GM19240 (cell line): Measurements from ENCODE around the gene SLC9A2.

Experiments
- DNase-seq: peaks from one replicate; pipeline ENCODE4 v3.0.0; 2011; ENCODE audit warnings: low spot score; ENCODE audit not compliant: insufficient read length

The SLC9A2 gene

GRCh38 chr2:102618452-102619413 is 620 bp upstream of the SLC9A2 start:
- DNase-seq: no peak

- no peak for DNase-seq
Measured at GRCh38 chr2:102620332-102620731, 979 bp downstream of the SLC9A2 start.

GRCh38 chr2:102621630-102622029 is 2.3 kb downstream of the SLC9A2 start:
- no peak for DNase-seq

GRCh38 chr2:102622646-102623045 is 3.3 kb downstream of the SLC9A2 start:
- DNase-seq: no peak

GRCh38 chr2:102630458-102630857 is 11.1 kb downstream of the SLC9A2 start:
- DNase-seq: no peak

GRCh38 chr2:102632380-102633175 is 13.2 kb downstream of the SLC9A2 start:
- no peak for DNase-seq

GRCh38 chr2:102634831-102635241 is 15.5 kb downstream of the SLC9A2 start:
- DNase-seq: no peak

- DNase-seq: no peak
Measured at GRCh38 chr2:102635317-102635716, 16.0 kb downstream of the SLC9A2 start.

GRCh38 chr2:102636283-102636907 is 17.0 kb downstream of the SLC9A2 start:
- no peak for DNase-seq

- no peak for DNase-seq
Measured at GRCh38 chr2:102637358-102637757, 18.0 kb downstream of the SLC9A2 start.

- DNase-seq: no peak
Measured at GRCh38 chr2:102639429-102639828, 20.1 kb downstream of the SLC9A2 start.

GRCh38 chr2:102652126-102652525 is 32.8 kb downstream of the SLC9A2 start:
- DNase-seq: no peak

GRCh38 chr2:102657770-102658169 is 38.4 kb downstream of the SLC9A2 start:
- DNase-seq: no peak

- no peak for DNase-seq
Measured at GRCh38 chr2:102660070-102660469, 40.7 kb downstream of the SLC9A2 start.

GRCh38 chr2:102660574-102660973 is 41.2 kb downstream of the SLC9A2 start:
- no peak for DNase-seq

GRCh38 chr2:102661846-102662245 is 42.5 kb downstream of the SLC9A2 start:
- DNase-seq: no peak

- DNase-seq: no peak
Measured at GRCh38 chr2:102662833-102663232, 43.5 kb downstream of the SLC9A2 start.

GRCh38 chr2:102663381-102663780 is 44.0 kb downstream of the SLC9A2 start:
- no peak for DNase-seq

- DNase-seq: no peak
Measured at GRCh38 chr2:102664471-102664909, 45.1 kb downstream of the SLC9A2 start.

- no peak for DNase-seq
Measured at GRCh38 chr2:102667072-102667471, 47.7 kb downstream of the SLC9A2 start.

- no peak for DNase-seq
Measured at GRCh38 chr2:102668171-102668570, 48.8 kb downstream of the SLC9A2 start.

GRCh38 chr2:102669401-102669800 is 50.0 kb downstream of the SLC9A2 start:
- no peak for DNase-seq
